Measurements from ENCODE around the gene ABHD11.
"Not testable (repeated sequence)": the region's sequence is repeated elsewhere in the genome, so short reads cannot be mapped to it uniquely, and the experiment has no call there.

DNA sequence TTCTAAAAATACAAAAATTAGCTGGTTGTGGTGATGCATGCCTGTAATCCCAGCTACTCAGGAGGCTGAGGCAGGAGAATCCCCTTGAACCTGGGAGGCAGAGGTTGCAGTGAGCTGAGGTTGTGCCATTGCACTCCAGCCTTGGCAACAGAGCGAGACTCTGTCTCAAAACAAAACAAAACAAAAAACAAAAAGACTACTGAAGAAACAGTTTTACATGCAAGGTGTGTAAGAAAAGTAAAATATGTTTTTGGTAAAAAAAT is 49.1 kb upstream of the ABHD11 start:
- TF ChIP-seq EZH2 (IDR thresholded peaks at IDR 0.05; ENCODE audit: borderline replicate concordance, low read depth, low read length, severe bottlenecking), result not testable (repeated sequence)
- TF ChIP-seq, protein P1, sequence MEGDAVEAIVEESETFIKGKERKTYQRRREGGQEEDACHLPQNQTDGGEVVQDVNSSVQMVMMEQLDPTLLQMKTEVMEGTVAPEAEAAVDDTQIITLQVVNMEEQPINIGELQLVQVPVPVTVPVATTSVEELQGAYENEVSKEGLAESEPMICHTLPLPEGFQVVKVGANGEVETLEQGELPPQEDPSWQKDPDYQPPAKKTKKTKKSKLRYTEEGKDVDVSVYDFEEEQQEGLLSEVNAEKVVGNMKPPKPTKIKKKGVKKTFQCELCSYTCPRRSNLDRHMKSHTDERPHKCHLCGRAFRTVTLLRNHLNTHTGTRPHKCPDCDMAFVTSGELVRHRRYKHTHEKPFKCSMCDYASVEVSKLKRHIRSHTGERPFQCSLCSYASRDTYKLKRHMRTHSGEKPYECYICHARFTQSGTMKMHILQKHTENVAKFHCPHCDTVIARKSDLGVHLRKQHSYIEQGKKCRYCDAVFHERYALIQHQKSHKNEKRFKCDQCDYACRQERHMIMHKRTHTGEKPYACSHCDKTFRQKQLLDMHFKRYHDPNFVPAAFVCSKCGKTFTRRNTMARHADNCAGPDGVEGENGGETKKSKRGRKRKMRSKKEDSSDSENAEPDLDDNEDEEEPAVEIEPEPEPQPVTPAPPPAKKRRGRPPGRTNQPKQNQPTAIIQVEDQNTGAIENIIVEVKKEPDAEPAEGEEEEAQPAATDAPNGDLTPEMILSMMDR (IDR thresholded peaks at IDR 0.05; ENCODE audit: borderline replicate concordance, extremely low read depth, low read length, poor library complexity, severe bottlenecking), result not testable (repeated sequence)

All from DND-41 (cell line).